NCI-H748 (cell line): ENCODE measurements around the gene RPLP1.
A peak's percentile ranks its signal among the peaks of the same experiment; 100 is the strongest.
"Not testable (repeated sequence)": the region's sequence is repeated elsewhere in the genome, so short reads cannot be mapped to it uniquely, and the experiment has no call there.

Source experiments
- DNase-seq: peaks from one replicate; lab custom pipeline; 2025; ENCODE audit not compliant: unreplicated experiment; lab: John Stamatoyannopoulos, UW

Gene RPLP1

GRCh38 chr15:69436951-69437350, 15.7 kb upstream of the RPLP1 start:
- DNase-seq: no peak

GRCh38 chr15:69439623-69440022, 13.0 kb upstream of the RPLP1 start:
- no peak for DNase-seq

- no peak for DNase-seq
These were observed 9.5 kb upstream of the RPLP1 start for GRCh38 chr15:69443032-69443611.

GRCh38 chr15:69444686-69445085, 7.9 kb upstream of the RPLP1 start:
- no peak for DNase-seq

GRCh38 chr15:69446953-69447352, 5.7 kb upstream of the RPLP1 start:
- no peak for DNase-seq

GRCh38 chr15:69450221-69450620, 2.4 kb upstream of the RPLP1 start:
- not testable (repeated sequence) for DNase-seq

GRCh38 chr15:69450968-69451695, 1.5 kb upstream of the RPLP1 start:
- DNase-seq: no peak

GRCh38 chr15:69451951-69452691, 497 bp upstream of the RPLP1 start:
- peak; percentile 74 for DNase-seq

- no peak for DNase-seq
These were observed 2.3 kb downstream of the RPLP1 start for GRCh38 chr15:69454953-69455352.

- DNase-seq: no peak
These were observed 3.9 kb downstream of the RPLP1 start for GRCh38 chr15:69456208-69457166.

- DNase-seq: no peak
These were observed 5.0 kb downstream of the RPLP1 start for GRCh38 chr15:69457304-69458280.

GRCh38 chr15:69459066-69459465, 6.4 kb downstream of the RPLP1 start:
- DNase-seq: no peak

GRCh38 chr15:69460481-69460880, 7.9 kb downstream of the RPLP1 start:
- DNase-seq: no peak

- peak; percentile 40 for DNase-seq
These were observed 9.4 kb downstream of the RPLP1 start for GRCh38 chr15:69462030-69462492.

GRCh38 chr15:69462493-69463181, 10.0 kb downstream of the RPLP1 start:
- peak; percentile 91 for DNase-seq

- no peak for DNase-seq
These were observed 10.7 kb downstream of the RPLP1 start for GRCh38 chr15:69463182-69463756.

- DNase-seq: no peak
These were observed 12.6 kb downstream of the RPLP1 start for GRCh38 chr15:69465253-69465652.

- DNase-seq: no peak
These were observed 14.1 kb downstream of the RPLP1 start for GRCh38 chr15:69466733-69467132.

- peak; percentile 17 for DNase-seq
These were observed 15.0 kb downstream of the RPLP1 start for GRCh38 chr15:69467636-69468035.
